ENCODE results near the gene AP5S1. TPM values are rescaled to one million over a fixed set of nuclear protein-coding genes. Genes with fewer than 3 reads are reported as not detected.

The AP5S1 gene, protein sequence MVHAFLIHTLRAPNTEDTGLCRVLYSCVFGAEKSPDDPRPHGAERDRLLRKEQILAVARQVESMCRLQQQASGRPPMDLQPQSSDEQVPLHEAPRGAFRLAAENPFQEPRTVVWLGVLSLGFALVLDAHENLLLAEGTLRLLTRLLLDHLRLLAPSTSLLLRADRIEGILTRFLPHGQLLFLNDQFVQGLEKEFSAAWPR
- total RNA-seq = 13.5 and 15.9 TPM in 2 replicates

DNA sequence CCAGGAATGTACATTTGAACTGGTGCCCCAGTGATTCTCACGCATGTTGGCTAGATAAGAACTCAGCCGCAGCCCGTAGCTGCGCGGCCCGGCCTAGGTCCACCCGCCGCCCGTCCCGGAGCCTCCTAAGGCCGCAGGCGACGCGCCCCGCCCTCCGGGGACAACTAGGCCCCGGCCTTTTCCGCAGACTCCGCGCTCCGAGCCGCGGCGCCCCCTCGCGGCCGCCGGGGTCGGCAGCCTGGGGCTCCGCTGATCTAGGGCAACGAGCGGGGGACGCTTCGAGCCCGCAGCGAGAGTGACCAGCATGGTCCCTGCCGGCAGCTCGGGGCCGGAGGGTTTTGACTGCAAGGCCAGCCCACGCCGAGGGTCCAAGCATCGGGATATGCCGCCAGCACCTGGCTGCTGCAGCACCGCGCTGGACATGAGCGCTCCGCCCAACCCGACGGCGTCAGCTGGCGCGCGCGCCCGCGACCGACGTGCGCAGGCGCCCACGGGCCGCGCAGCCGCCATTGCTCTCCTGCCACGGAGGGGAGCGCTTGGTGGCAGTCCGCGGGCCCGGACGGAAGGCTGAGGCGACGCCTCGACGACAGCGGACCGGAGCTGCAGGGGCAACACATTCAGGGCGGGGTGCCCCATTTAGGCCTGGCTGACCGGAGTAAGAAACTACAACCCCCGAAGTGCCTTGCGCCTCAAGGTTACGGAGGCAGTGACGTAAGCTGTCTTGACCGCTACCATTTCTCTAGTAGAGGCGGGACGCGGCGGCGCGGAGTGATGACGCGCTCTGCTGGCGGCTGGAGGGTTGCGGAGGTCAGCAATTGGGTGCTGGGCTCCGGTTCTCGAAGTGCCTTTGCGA is at the start of gene AP5S1:
Gene AP5S1 (plus strand): TSS at position 500 of the 853 bp plus-strand sequence. CDS start 1,571 bp downstream, outside the sequence.

GRCh38 chr20:3781153-3781910 is 39.0 kb upstream of the AP5S1 start, which contains the start of gene SPEF1:
Gene SPEF1, minus strand, starts transcription at chr20:3781448. Its CDS starts 161 bp downstream, at chr20:3781287.

GRCh38 chr20:3786665-3787323 is 33.6 kb upstream of the AP5S1 start, which contains the start of gene CENPB:
Gene CENPB, minus strand, starts transcription at chr20:3786740. Its CDS starts 257 bp downstream, at chr20:3786483.

GRCh38 chr20:3795511-3796468 is 24.6 kb upstream of the AP5S1 start, which contains the start of gene CDC25B:
Gene CDC25B, plus strand, starts transcription at chr20:3796310. Its CDS starts 222 bp downstream, at chr20:3796532.

DNA sequence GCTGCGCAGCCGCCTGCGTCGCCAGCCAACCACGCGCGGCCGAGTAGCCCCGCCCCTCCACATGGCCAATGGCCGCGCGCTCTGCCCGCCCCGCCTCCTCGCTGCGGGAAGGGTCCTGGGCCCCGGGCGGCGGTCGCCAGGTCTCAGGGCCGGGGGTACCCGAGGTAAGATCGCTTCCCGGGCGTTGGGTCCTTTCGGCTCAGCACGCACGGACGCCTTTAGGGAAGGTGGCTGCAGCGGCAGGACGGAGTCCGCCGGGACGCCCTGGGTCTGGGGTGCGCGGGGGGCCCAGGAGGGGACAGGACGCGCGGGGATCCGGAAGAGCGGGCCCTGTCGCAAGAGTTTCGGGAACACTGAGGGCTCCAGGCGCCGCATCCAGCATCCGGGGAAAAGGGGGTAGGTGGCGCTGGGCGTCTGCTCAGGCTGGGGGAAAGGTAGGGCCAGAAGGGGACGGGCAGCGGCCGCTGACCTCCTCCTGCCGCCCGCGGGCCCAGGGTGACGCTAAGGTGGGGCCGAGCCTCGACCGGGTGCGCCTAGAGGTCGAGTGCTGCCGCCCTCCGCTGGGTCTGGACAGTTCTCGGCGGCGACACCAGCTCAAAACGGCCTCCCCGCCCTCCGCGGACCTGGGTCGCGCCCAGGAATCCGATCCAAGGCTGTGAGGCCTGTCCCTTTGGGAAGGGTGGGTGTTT is 26.5 kb downstream of the AP5S1 start, which contains the start of gene MAVS:
Gene MAVS (plus strand): TSS at position 95 of the 689 bp plus-strand sequence. CDS start 7,791 bp downstream, outside the sequence.

Other genes with a start within 250 kb of the AP5S1 start
- not detected in 2 replicates for gene GFRA4, start 157.1 kb upstream of the AP5S1 start, total RNA-seq
- gene ADAM33, start 138.5 kb upstream of the AP5S1 start, total RNA-seq = 21.9 and 44.4 TPM in 2 replicates
- under 0.01 TPM in 1 of 2 replicates, not detected in the other for gene SIGLEC1, start 107.9 kb upstream of the AP5S1 start, total RNA-seq
- 0.14 and 0.46 TPM in 2 replicates for gene HSPA12B, start 87.9 kb upstream of the AP5S1 start, total RNA-seq
- gene ADISSP, start 52.8 kb upstream of the AP5S1 start, total RNA-seq = 15.1 and 16.5 TPM in 2 replicates
- gene SPEF1, start 39.1 kb upstream of the AP5S1 start, total RNA-seq = 0.14 and 0.28 TPM in 2 replicates
- 70.1 and 101 TPM in 2 replicates for gene CENPB, start 33.8 kb upstream of the AP5S1 start, total RNA-seq
- 18.9 and 20.5 TPM in 2 replicates for gene CDC25B, start 24.2 kb upstream of the AP5S1 start, total RNA-seq
- 12.5 and 16.9 TPM in 2 replicates for gene MAVS, start 26.3 kb downstream of the AP5S1 start, total RNA-seq
- gene PANK2, start 68.8 kb downstream of the AP5S1 start, total RNA-seq = 43.9 and 52.4 TPM in 2 replicates
- 13.5 and 15.4 TPM in 2 replicates for gene RNF24, start 195.0 kb downstream of the AP5S1 start, total RNA-seq